NCI-H526 treated with DMSO at 0.1 percent for 48 hours (cell line): ENCODE results near the gene NCBP1.

ENCODE experiments used
- DNase-seq: peaks from one replicate; lab custom pipeline; 2025; lab: John Stamatoyannopoulos, UW

Gene NCBP1

GRCh38 chr9:97717866-97718265 lies 84.2 kb downstream of the NCBP1 start:
- DNase-seq = no peak

GRCh38 chr9:97721396-97721795 lies 87.8 kb downstream of the NCBP1 start:
- DNase-seq = no peak

GRCh38 chr9:97722331-97722730 lies 88.7 kb downstream of the NCBP1 start:
- DNase-seq = no peak
